Keratinocyte (primary cell): Measurements from ENCODE around the gene SLC16A1.
"Not testable (repeated sequence)": the region's sequence is repeated elsewhere in the genome, so short reads cannot be mapped to it uniquely, and the experiment has no call there.

Experiments used
- EZH2 ChIP-seq: IDR thresholded peaks from one replicate; pipeline ENCODE4 v1.6.1; 2012; ENCODE audit warnings: inconsistent platforms, mild to moderate bottlenecking, low read length, moderate library complexity
- TF ChIP-seq, protein P1 (sequence below), 3 experiments: IDR thresholded peaks in 1 of 3; conservative IDR thresholded peaks in 1 of 3; optimal IDR thresholded peaks in 1 of 3; 2 replicates in 2 of 3; 3 replicates in 1 of 3; pipeline versions ENCODE3 to v1.5.1; 2011; ENCODE audit warnings: low read length in 3 of 3, mild to moderate bottlenecking in 3 of 3, moderate library complexity in 2 of 3, control low read depth in 1 of 3, inconsistent platforms in 1 of 3; ENCODE audit not compliant: insufficient read depth in 2 of 3; ENCODE audit errors: extremely low read depth in 1 of 3

GRCh38 chr1:112981834-112982233, 25.8 kb upstream of the SLC16A1 start:
- TF ChIP-seq, protein P1, sequence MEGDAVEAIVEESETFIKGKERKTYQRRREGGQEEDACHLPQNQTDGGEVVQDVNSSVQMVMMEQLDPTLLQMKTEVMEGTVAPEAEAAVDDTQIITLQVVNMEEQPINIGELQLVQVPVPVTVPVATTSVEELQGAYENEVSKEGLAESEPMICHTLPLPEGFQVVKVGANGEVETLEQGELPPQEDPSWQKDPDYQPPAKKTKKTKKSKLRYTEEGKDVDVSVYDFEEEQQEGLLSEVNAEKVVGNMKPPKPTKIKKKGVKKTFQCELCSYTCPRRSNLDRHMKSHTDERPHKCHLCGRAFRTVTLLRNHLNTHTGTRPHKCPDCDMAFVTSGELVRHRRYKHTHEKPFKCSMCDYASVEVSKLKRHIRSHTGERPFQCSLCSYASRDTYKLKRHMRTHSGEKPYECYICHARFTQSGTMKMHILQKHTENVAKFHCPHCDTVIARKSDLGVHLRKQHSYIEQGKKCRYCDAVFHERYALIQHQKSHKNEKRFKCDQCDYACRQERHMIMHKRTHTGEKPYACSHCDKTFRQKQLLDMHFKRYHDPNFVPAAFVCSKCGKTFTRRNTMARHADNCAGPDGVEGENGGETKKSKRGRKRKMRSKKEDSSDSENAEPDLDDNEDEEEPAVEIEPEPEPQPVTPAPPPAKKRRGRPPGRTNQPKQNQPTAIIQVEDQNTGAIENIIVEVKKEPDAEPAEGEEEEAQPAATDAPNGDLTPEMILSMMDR (optimal IDR thresholded peaks at IDR 0.05 in 1 of 3, IDR thresholded peaks at IDR 0.05 in 1 of 3, conservative IDR thresholded peaks at IDR 0.05 in 1 of 3; ENCODE audit: extremely low read depth in 1 of 3, insufficient read depth in 2 of 3, low read length in 3 of 3) = not testable (repeated sequence)
- TF ChIP-seq EZH2 = not testable (repeated sequence)
